GM18498 (cell line): ENCODE data around the gene WDR20.
"Not testable (repeated sequence)": the region's sequence is repeated elsewhere in the genome, so short reads cannot be mapped to it uniquely, and the experiment has no call there.

Experiments
- ATAC-seq: cut with Tn5 transposase; IDR thresholded peaks from one replicate; pipeline ENCODE4 v1.9.1; 2021; ENCODE audit warnings: mild to moderate bottlenecking, moderate library complexity; ENCODE audit not compliant: unreplicated experiment

Gene WDR20

GRCh38 chr14:102139286-102140026 is at the start of gene WDR20:
TSS of gene WDR20 (plus strand) at chr14:102139897. CDS start at chr14:102139924, 27 bp downstream.
- peak; percentile 95 for ATAC-seq

- ATAC-seq = no peak
Measured at GRCh38 chr14:102090713-102091112, 49.0 kb upstream of the WDR20 start.

- ATAC-seq = no peak
Measured at GRCh38 chr14:102092806-102093205, 46.9 kb upstream of the WDR20 start.

GRCh38 chr14:102094101-102094500 is 45.6 kb upstream of the WDR20 start:
- ATAC-seq = no peak

- no peak for ATAC-seq
Measured at GRCh38 chr14:102095231-102095870, 44.3 kb upstream of the WDR20 start.

GRCh38 chr14:102095871-102096568 is 43.7 kb upstream of the WDR20 start:
- no peak for ATAC-seq

GRCh38 chr14:102096569-102097188 is 43.0 kb upstream of the WDR20 start:
- ATAC-seq = no peak

- no peak for ATAC-seq
Measured at GRCh38 chr14:102097441-102098135, 42.1 kb upstream of the WDR20 start.

GRCh38 chr14:102103062-102103695 is 36.5 kb upstream of the WDR20 start:
- peak; percentile 70 for ATAC-seq

- ATAC-seq = no peak
Measured at GRCh38 chr14:102105369-102105768, 34.3 kb upstream of the WDR20 start.

GRCh38 chr14:102109332-102109731 is 30.4 kb upstream of the WDR20 start:
- not testable (repeated sequence) for ATAC-seq

GRCh38 chr14:102111101-102111500 is 28.6 kb upstream of the WDR20 start:
- no peak for ATAC-seq

- no peak for ATAC-seq
Measured at GRCh38 chr14:102116361-102117180, 23.1 kb upstream of the WDR20 start.

- ATAC-seq = no peak
Measured at GRCh38 chr14:102117852-102118251, 21.8 kb upstream of the WDR20 start.

GRCh38 chr14:102120888-102121287 is 18.8 kb upstream of the WDR20 start:
- ATAC-seq = no peak

- no peak for ATAC-seq
Measured at GRCh38 chr14:102121567-102121966, 18.1 kb upstream of the WDR20 start.

- no peak for ATAC-seq
Measured at GRCh38 chr14:102124419-102124818, 15.3 kb upstream of the WDR20 start.

- no peak for ATAC-seq
Measured at GRCh38 chr14:102125546-102125945, 14.2 kb upstream of the WDR20 start.

GRCh38 chr14:102126807-102127455 is 12.8 kb upstream of the WDR20 start:
- ATAC-seq = no peak
